Measurements from ENCODE around the gene NDUFB11.

NDUFB11 gene

GRCh38 chrX:47144626-47145394 lies at the start of gene NDUFB11, which contains the start of gene RBM10:
Gene NDUFB11 (minus strand): TSS chrX:47144702. CDS start chrX:47144679, 23 bp downstream.
Gene RBM10 (plus strand): TSS chrX:47145221. CDS start chrX:47147482, 2,261 bp downstream.
- DNase-seq = peak; percentile 80 to 94 (median 89)

GRCh38 chrX:47193475-47194193 lies 49.1 kb upstream of the NDUFB11 start, which contains the start of gene UBA1:
Gene UBA1 (plus strand): TSS chrX:47193829. CDS start chrX:47198803, 4,974 bp downstream.
- peak; percentile 86 to 97 (median 89) for DNase-seq

- DNase-seq = no peak
These were observed 47.4 kb upstream of the NDUFB11 start for GRCh38 chrX:47191806-47192401.

- peak in 5 of 6 experiments; percentile 19 to 33 (median 25) for DNase-seq
These were observed 46.8 kb upstream of the NDUFB11 start for GRCh38 chrX:47191331-47191730.

- peak; percentile 53 to 81 (median 69) for DNase-seq
These were observed 46.2 kb upstream of the NDUFB11 start for GRCh38 chrX:47190445-47191269.

- peak in 1 of 6 experiments; percentile 1 for DNase-seq
These were observed 45.4 kb upstream of the NDUFB11 start for GRCh38 chrX:47189906-47190305.

GRCh38 chrX:47187106-47187677 lies 42.7 kb upstream of the NDUFB11 start:
- no peak for DNase-seq

GRCh38 chrX:47186096-47186740 lies 41.7 kb upstream of the NDUFB11 start:
- DNase-seq = no peak

GRCh38 chrX:47185241-47185640 lies 40.7 kb upstream of the NDUFB11 start:
- DNase-seq = no peak

- DNase-seq = no peak
These were observed 40.0 kb upstream of the NDUFB11 start for GRCh38 chrX:47184486-47184885.

GRCh38 chrX:47182106-47182700 lies 37.7 kb upstream of the NDUFB11 start:
- no peak for DNase-seq

- DNase-seq = no peak
These were observed 36.8 kb upstream of the NDUFB11 start for GRCh38 chrX:47181301-47181700.

- no peak for DNase-seq
These were observed 35.8 kb upstream of the NDUFB11 start for GRCh38 chrX:47180346-47180745.

GRCh38 chrX:47179928-47180255 lies 35.4 kb upstream of the NDUFB11 start:
- DNase-seq = no peak

GRCh38 chrX:47179221-47179927 lies 34.9 kb upstream of the NDUFB11 start:
- no peak for DNase-seq

- no peak for DNase-seq
These were observed 33.8 kb upstream of the NDUFB11 start for GRCh38 chrX:47178337-47178736.

GRCh38 chrX:47177079-47177478 lies 32.6 kb upstream of the NDUFB11 start:
- DNase-seq = no peak

- no peak for DNase-seq
These were observed 31.7 kb upstream of the NDUFB11 start for GRCh38 chrX:47176101-47176740.

- no peak for DNase-seq
These were observed 31.1 kb upstream of the NDUFB11 start for GRCh38 chrX:47175588-47175980.

Measured in stimulated activated naive CD4-positive, alpha-beta T cell (primary cell).